H1 (cell line): ENCODE data around the gene TTC33. TPM values are rescaled to one million over a fixed set of nuclear protein-coding genes. Genes with fewer than 3 reads are reported as not detected.

Experiments used
- polyA plus RNA-seq, 7 experiments: library from polyadenylated mRNA; depleted of rRNA in 3 of 7; stranded (reverse) in 5 of 7; unstranded in 2 of 7; fragments of >200 nt in 5 of 7; fragments of 200-250 nt in 2 of 7; gene quantifications; 1 replicate in 5 of 7; 2 replicates in 1 of 7; 4 replicates in 1 of 7; pipeline versions ENCODE4 v1.2.1 to v1.2.3, GENCODE V29; 2011 to 2013; ENCODE audit warnings: missing spikeins in 2 of 7, mixed read lengths in 2 of 7
- total RNA-seq: library from RNA; stranded (reverse); fragmentation: NEBNext Ultra II Directional; extraction: Animal tissue kit (Norgen Biotek cat#: 25700); gene quantifications from 2 replicates; pipeline ENCODE4 v1.2.1, GENCODE V29; 2021
- TF ChIP-seq, protein P1 (sequence below): fragments of 300-600 bp; sonication (generic); IDR thresholded peaks from 2 replicates; pipeline ENCODE4 v1.7.1; 2012; ENCODE audit warnings: low read length, moderate library complexity, mild to moderate bottlenecking, inconsistent platforms; ENCODE audit not compliant: insufficient replicate concordance

Gene TTC33
- total and polyA plus RNA-seq, 2 of the 8 experiments (the other 6 are each of a cell fraction or from before 2014, with no cell fraction given): 1.2 to 12.6 TPM

GRCh38 chr5:40515476-40515875 is 240.3 kb downstream of the TTC33 start (continued):
- TF ChIP-seq, protein P1, sequence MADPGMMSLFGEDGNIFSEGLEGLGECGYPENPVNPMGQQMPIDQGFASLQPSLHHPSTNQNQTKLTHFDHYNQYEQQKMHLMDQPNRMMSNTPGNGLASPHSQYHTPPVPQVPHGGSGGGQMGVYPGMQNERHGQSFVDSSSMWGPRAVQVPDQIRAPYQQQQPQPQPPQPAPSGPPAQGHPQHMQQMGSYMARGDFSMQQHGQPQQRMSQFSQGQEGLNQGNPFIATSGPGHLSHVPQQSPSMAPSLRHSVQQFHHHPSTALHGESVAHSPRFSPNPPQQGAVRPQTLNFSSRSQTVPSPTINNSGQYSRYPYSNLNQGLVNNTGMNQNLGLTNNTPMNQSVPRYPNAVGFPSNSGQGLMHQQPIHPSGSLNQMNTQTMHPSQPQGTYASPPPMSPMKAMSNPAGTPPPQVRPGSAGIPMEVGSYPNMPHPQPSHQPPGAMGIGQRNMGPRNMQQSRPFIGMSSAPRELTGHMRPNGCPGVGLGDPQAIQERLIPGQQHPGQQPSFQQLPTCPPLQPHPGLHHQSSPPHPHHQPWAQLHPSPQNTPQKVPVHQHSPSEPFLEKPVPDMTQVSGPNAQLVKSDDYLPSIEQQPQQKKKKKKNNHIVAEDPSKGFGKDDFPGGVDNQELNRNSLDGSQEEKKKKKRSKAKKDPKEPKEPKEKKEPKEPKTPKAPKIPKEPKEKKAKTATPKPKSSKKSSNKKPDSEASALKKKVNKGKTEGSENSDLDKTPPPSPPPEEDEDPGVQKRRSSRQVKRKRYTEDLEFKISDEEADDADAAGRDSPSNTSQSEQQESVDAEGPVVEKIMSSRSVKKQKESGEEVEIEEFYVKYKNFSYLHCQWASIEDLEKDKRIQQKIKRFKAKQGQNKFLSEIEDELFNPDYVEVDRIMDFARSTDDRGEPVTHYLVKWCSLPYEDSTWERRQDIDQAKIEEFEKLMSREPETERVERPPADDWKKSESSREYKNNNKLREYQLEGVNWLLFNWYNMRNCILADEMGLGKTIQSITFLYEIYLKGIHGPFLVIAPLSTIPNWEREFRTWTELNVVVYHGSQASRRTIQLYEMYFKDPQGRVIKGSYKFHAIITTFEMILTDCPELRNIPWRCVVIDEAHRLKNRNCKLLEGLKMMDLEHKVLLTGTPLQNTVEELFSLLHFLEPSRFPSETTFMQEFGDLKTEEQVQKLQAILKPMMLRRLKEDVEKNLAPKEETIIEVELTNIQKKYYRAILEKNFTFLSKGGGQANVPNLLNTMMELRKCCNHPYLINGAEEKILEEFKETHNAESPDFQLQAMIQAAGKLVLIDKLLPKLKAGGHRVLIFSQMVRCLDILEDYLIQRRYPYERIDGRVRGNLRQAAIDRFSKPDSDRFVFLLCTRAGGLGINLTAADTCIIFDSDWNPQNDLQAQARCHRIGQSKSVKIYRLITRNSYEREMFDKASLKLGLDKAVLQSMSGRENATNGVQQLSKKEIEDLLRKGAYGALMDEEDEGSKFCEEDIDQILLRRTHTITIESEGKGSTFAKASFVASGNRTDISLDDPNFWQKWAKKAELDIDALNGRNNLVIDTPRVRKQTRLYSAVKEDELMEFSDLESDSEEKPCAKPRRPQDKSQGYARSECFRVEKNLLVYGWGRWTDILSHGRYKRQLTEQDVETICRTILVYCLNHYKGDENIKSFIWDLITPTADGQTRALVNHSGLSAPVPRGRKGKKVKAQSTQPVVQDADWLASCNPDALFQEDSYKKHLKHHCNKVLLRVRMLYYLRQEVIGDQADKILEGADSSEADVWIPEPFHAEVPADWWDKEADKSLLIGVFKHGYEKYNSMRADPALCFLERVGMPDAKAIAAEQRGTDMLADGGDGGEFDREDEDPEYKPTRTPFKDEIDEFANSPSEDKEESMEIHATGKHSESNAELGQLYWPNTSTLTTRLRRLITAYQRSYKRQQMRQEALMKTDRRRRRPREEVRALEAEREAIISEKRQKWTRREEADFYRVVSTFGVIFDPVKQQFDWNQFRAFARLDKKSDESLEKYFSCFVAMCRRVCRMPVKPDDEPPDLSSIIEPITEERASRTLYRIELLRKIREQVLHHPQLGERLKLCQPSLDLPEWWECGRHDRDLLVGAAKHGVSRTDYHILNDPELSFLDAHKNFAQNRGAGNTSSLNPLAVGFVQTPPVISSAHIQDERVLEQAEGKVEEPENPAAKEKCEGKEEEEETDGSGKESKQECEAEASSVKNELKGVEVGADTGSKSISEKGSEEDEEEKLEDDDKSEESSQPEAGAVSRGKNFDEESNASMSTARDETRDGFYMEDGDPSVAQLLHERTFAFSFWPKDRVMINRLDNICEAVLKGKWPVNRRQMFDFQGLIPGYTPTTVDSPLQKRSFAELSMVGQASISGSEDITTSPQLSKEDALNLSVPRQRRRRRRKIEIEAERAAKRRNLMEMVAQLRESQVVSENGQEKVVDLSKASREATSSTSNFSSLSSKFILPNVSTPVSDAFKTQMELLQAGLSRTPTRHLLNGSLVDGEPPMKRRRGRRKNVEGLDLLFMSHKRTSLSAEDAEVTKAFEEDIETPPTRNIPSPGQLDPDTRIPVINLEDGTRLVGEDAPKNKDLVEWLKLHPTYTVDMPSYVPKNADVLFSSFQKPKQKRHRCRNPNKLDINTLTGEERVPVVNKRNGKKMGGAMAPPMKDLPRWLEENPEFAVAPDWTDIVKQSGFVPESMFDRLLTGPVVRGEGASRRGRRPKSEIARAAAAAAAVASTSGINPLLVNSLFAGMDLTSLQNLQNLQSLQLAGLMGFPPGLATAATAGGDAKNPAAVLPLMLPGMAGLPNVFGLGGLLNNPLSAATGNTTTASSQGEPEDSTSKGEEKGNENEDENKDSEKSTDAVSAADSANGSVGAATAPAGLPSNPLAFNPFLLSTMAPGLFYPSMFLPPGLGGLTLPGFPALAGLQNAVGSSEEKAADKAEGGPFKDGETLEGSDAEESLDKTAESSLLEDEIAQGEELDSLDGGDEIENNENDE: no peak
